ENCODE data around the gene MBD2.

GRCh38 chr18:54127759-54128378, 96.6 kb downstream of the MBD2 start:
- no peak for TF ChIP-seq CTCF (IDR thresholded peaks at IDR 0.05)
- TF ChIP-seq POLR2AphosphoS5 (IDR thresholded peaks at IDR 0.05; ENCODE audit: insufficient read depth in 1 of 2, low read depth in 1 of 2) = no peak
- no peak for TF ChIP-seq POLR2A (IDR thresholded peaks at IDR 0.05)

Measured in vagina (tissue), 2 donors.